ENCODE measurements around the gene GNAI2.

DNA sequence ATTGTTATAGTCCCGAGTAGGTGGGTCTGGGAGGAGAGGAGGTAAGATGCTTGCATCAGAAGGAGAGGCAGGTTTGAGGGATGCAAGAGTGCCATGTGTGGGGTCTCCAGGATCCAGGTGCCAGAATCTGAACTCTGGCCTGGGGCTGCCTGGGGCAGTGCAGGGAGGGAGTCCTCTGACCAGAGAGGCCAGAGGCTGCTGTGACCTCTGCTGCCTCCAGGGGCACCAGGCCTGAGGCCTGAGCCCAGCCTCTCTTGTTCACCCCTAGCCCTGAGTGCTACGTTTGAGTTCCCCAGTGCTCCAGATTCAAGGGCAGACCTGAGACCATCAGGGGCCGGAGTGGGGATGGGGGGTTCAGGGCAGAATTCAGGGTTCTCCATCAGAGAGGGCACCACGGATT lies 23.5 kb upstream of the GNAI2 start:
- TF ChIP-seq POLR2AphosphoS5 (IDR thresholded peaks at IDR 0.05; ENCODE audit: low read depth, low read length) (no peak), POLR2A (IDR thresholded peaks at IDR 0.05; ENCODE audit: low read depth, low read length) (no peak), SPI1 (IDR thresholded peaks at IDR 0.05; ENCODE audit: low read depth, low read length) (no peak), TAF1 (IDR thresholded peaks at IDR 0.05; ENCODE audit: low read depth, low read length) (no peak)

Measured in GM12891 (cell line).